Measurements from ENCODE around the gene PYROXD2.
A peak's percentile ranks its signal among the peaks of the same experiment; 100 is the strongest.

Gene PYROXD2

DNA sequence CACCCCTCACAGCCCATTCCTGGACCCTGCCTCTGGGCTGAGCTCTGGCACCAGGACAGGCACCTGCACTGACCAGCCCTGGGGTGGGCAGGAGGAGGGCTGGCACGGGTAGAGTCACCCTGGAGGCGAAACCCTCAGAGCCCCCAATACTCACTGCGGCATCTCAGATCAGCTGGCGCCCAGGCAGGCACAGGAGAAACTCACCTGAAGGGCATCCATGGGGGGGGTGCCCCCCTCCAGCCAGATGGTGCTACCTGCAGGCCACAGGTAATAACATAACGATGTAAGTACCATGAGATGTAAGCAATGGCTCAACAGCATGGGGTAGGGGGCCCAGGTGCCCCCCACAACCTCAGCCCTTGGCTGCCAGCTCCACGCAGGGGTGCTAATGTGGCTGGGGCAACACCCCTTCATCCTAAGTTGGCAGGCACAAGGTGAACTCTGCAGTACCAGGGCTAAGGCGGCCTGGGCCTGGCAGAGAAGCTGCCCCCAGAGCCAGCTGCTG, 12.1 kb upstream of the PYROXD2 start:
- Histone ChIP-seq H3K9me3 (ENCODE audit: severe bottlenecking) (peaks cover 3% of the 10 kb centered on the region), H3K27ac (no peak overlapping the region), H3K4me3 (ENCODE audit: low read depth, low read length) (no peak overlapping the region), H3K36me3 (no peaks in the 10 kb centered on the region), H3K27me3 (ENCODE audit: insufficient read depth, low read depth, severe bottlenecking) (peaks cover 48% of the 10 kb centered on the region)
- no peak for DNase-seq
- TF ChIP-seq, protein P1, sequence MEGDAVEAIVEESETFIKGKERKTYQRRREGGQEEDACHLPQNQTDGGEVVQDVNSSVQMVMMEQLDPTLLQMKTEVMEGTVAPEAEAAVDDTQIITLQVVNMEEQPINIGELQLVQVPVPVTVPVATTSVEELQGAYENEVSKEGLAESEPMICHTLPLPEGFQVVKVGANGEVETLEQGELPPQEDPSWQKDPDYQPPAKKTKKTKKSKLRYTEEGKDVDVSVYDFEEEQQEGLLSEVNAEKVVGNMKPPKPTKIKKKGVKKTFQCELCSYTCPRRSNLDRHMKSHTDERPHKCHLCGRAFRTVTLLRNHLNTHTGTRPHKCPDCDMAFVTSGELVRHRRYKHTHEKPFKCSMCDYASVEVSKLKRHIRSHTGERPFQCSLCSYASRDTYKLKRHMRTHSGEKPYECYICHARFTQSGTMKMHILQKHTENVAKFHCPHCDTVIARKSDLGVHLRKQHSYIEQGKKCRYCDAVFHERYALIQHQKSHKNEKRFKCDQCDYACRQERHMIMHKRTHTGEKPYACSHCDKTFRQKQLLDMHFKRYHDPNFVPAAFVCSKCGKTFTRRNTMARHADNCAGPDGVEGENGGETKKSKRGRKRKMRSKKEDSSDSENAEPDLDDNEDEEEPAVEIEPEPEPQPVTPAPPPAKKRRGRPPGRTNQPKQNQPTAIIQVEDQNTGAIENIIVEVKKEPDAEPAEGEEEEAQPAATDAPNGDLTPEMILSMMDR (IDR thresholded peaks at IDR 0.05; ENCODE audit: low read depth, low read length), result no peak

DNA sequence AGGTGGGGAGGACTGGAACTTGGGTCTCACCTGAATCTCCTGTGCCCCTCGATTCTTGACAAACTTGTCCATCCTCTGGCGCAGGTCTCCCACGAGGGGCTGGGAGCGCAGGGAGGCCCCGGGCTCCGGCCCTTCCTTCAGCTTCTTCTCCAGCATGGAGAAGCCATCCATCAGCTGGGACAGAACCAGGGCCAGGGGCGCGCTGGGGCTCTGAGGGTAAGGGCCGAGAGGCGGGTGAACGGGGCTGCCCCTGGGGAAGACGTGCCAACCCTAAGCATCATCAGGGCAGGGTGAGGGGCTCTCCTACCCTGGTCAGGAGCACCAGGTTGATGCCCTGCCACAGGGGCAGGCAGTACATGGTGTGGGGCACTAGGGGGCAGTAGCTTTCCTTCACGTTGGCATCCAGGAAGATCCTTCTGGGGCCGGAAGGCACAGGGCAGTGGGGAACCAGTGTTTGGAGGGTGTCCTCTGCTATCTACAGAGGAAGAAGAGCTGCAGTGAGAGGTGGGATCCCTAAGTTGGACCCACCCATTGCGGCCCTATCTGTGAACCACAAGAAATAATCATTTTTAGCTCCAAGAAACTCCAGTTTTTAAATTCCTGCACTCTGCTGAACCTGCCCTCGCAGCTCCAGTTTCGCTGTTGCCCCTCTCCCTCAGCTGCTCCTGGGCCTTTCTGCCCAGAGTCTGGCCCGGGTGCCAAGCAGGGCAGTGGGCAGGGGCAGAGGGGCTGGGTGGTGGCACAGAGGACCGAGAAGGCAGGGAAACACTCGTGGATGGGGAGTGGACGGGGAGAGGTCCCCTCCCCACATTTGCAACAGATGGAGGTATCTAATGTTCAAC, 10.8 kb upstream of the PYROXD2 start:
- TF ChIP-seq, protein P1 (IDR thresholded peaks at IDR 0.05; ENCODE audit: low read depth, low read length), result peak; percentile 97
- Histone ChIP-seq H3K27ac (no peak overlapping the region), H3K4me3 (ENCODE audit: low read depth, low read length) (no peak overlapping the region), H3K27me3 (ENCODE audit: insufficient read depth, low read depth, severe bottlenecking) (peaks cover 48% of the 10 kb centered on the region), H3K9me3 (ENCODE audit: severe bottlenecking) (no peaks in the 10 kb centered on the region), H3K36me3 (no peaks in the 10 kb centered on the region)
- peak; percentile 77 for DNase-seq

DNA sequence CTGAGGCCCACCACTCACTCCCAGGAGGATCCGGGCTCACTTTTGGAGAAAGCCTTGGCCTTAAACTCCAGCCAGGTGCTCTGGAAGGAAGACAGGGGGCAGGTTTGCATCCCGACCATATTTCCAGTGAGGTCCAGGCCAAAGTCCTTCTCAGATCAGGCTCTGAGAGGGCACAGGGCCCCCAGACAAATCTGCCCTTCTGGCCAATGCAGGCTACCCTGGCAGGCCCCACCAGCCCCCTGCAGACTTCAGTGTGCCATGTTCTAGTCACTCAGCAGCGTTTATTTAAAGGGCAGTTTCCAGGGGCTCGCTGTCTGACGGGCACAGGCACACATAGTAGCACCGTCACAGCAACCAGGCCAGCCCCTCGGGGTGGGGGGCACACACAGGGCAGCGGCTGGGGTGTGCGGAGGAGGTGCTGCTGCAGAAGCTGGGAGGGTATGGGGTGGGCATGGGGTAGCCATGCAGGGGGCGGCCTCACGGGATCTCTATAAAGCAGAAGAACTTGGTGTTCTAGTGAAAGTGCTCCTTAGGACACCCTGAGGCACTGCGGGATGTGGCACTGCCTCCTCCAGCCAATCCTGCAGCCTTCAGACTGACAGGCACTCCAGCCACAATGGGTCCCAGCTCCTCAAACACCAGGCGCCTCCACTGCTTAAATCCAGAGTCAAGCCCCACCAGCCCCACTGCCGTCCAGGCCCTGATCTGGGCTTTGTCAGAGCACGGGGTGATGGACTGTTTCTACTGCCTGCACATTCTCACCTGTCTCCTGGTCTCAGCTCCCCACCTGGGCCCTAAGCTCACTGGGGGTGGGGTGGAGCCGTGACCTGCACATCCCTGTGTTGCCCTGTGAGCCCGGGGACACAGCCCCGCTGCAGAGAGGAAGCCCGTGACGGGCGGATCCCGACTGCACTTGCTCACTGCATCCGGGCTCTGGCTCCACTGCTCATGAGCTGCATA, 9.6 kb upstream of the PYROXD2 start:
- Histone ChIP-seq H3K36me3 (no peaks in the 10 kb centered on the region), H3K4me3 (ENCODE audit: low read depth, low read length) (no peak overlapping the region), H3K27ac (no peak overlapping the region), H3K9me3 (ENCODE audit: severe bottlenecking) (no peaks in the 10 kb centered on the region), H3K27me3 (ENCODE audit: insufficient read depth, low read depth, severe bottlenecking) (peaks cover 39% of the 10 kb centered on the region)
- DNase-seq, result no peak
- TF ChIP-seq, protein P1 (IDR thresholded peaks at IDR 0.05; ENCODE audit: low read depth, low read length), result no peak

DNA sequence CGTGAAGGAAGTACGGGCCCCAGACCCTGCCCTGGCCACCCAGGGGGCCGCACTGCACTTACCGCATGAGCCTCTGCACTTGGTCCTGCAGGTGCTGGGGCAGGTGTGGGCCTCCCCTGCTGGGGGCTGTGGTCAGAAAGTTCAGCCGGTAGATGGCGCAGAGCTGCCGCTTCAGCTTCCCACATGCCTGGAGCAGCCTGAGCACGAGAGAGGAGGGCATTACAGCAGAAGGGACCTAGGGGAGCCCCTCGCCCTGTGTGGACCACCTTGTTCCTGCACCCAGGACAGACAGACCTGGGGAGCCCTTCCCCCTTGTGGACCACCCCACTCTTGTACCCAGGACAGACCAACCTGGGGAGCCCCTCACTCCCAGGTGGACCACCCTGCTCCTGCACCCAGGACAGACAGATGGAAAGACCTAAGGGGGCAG, 8.7 kb upstream of the PYROXD2 start:
- Histone ChIP-seq H3K27ac (no peak overlapping the region), H3K36me3 (no peaks in the 10 kb centered on the region), H3K9me3 (ENCODE audit: severe bottlenecking) (no peaks in the 10 kb centered on the region), H3K4me3 (ENCODE audit: low read depth, low read length) (no peak overlapping the region), H3K27me3 (ENCODE audit: insufficient read depth, low read depth, severe bottlenecking) (peaks cover 32% of the 10 kb centered on the region)
- TF ChIP-seq, protein P1 (IDR thresholded peaks at IDR 0.05; ENCODE audit: low read depth, low read length), result peak; percentile 88
- peak; percentile 77 for DNase-seq

DNA sequence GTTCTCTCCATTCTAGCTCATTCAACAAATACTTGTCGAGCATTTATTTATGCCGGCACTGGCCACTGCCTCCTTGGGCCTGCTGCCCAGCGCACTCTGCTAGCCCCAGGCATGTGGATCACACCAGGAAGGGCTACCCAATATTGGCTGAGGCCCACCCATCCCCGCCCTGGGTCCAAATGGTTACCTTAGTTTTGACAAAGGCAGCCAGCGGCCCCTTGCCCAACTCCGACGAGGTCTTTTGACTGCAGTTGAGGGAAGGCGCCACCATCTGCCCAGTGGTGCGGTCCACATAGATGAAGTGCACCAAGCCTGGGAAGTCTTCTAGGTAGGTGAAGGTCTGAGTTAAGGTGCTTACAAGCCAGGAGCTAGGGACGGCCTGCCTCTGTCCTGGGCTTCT, 7.2 kb upstream of the PYROXD2 start:
- Histone ChIP-seq H3K36me3 (no peaks in the 10 kb centered on the region), H3K27me3 (ENCODE audit: insufficient read depth, low read depth, severe bottlenecking) (peaks cover 25% of the 10 kb centered on the region), H3K9me3 (ENCODE audit: severe bottlenecking) (no peaks in the 10 kb centered on the region), H3K27ac (no peak overlapping the region), H3K4me3 (ENCODE audit: low read depth, low read length) (no peak overlapping the region)
- no peak for DNase-seq
- TF ChIP-seq, protein P1 (IDR thresholded peaks at IDR 0.05; ENCODE audit: low read depth, low read length), result no peak

Data from WERI-Rb-1 (cell line).